ENCODE data around the gene TRIM2. TPM values are rescaled to one million over a fixed set of nuclear protein-coding genes. Genes with fewer than 3 reads are reported as not detected.
"Not testable (repeated sequence)": the region's sequence is repeated elsewhere in the genome, so short reads cannot be mapped to it uniquely, and the experiment has no call there.

TRIM2 gene
- total RNA-seq, 1 experiment from 2014 or later: 93.2 TPM

DNA sequence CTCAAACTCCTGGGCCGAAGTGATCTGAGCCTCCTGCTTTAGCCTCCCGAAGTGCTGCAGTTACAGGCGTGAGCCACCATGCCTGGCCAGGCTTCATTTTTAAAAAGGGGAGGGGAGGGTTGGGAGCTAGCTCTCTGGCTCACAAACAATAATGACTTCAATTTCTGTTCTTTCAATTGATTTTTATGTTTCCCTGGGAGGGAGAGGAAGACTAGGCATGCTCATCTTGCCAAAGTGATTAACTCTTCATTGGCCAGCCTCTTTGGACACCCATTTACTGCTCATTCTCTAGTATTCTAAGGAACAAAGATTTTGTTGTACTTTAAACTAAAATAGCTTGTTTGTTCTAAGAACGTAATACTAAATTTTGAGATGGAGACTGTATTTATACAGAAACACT, 43.4 kb upstream of the TRIM2 start:
- POLR2A ChIA-PET (ENCODE audit: low non-redundant PET): no interaction called here
- CTCF ChIA-PET: no interaction called here
- no TSS peak for BruUV-seq (replicated peaks)

DNA sequence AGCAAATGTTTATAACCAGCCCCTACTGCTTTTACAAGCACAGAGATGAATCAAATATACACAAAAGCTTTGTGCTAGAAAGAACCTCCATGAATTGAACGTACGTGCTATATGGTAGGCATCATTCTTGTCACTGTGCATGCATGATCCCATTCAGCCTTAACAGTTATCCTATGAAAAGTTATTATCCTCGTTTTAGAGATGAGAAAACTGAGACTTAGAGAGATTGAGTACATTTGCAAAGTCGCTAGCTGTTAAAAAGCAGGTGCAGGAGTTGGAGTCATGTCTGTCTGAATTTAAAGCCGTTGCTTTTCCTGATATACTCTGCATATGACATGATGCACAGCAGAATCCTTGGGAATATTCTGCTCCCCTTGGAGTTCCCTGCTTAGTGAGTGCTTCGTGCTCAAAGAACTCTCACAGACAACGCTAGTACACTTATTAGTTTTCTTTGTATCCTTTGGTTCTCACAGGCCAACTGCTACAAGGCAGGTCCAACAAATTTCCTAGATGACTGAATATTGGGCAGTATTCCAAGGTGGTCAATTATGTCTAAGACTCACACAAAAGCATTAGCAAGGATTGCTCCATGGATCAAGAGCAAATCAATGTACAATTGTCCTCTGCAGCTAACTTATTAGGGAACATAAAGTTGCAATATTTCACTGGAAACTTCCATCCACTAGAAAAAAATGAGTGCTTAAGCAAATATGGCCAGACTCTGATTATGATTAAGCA, 42.8 kb upstream of the TRIM2 start:
- no TSS peak for BruUV-seq (replicated peaks)
- ChIA-PET CTCF (no interaction called here), POLR2A (ENCODE audit: low non-redundant PET) (no interaction called here)
- TF ChIP-seq, protein P1, sequence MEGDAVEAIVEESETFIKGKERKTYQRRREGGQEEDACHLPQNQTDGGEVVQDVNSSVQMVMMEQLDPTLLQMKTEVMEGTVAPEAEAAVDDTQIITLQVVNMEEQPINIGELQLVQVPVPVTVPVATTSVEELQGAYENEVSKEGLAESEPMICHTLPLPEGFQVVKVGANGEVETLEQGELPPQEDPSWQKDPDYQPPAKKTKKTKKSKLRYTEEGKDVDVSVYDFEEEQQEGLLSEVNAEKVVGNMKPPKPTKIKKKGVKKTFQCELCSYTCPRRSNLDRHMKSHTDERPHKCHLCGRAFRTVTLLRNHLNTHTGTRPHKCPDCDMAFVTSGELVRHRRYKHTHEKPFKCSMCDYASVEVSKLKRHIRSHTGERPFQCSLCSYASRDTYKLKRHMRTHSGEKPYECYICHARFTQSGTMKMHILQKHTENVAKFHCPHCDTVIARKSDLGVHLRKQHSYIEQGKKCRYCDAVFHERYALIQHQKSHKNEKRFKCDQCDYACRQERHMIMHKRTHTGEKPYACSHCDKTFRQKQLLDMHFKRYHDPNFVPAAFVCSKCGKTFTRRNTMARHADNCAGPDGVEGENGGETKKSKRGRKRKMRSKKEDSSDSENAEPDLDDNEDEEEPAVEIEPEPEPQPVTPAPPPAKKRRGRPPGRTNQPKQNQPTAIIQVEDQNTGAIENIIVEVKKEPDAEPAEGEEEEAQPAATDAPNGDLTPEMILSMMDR (conservative IDR thresholded peaks at IDR 0.05; ENCODE audit: low read depth, low read length): no peak
- TF ChIP-seq EZH2 (IDR thresholded peaks at IDR 0.05; ENCODE audit: borderline replicate concordance, low read depth, low read length, poor library complexity, severe bottlenecking): no peak
- no peak overlapping the region for H3K4me3 ChIP-seq (ENCODE audit: low read depth, low read length, poor library complexity, severe bottlenecking)
- peak; percentile 60 for DNase-seq (ENCODE audit: low spot score)
- H3K36me3 ChIP-seq (ENCODE audit: insufficient read depth, low read length, poor library complexity, severe bottlenecking): no peaks in the 10 kb centered on the region
- intact Hi-C loops (cut with micrococcal nuclease; ENCODE audit: unreplicated experiment): no loop called here
- H3K27ac ChIP-seq (ENCODE audit: low read depth, low read length, poor library complexity, severe bottlenecking): peak overlapping the region; percentile 14
- H3K9me3 ChIP-seq (ENCODE audit: low read depth, low read length, poor library complexity, severe bottlenecking): no peaks in the 10 kb centered on the region
- peaks cover 31% of the 10 kb centered on the region for H3K4me1 ChIP-seq (ENCODE audit: insufficient read depth, low read length, poor library complexity, severe bottlenecking)
- no peaks in the 10 kb centered on the region for H3K27me3 ChIP-seq (replicated peaks; ENCODE audit: insufficient read depth, low read depth, low read length, poor library complexity)

More for the DNA sequence above, 43.4 kb upstream of the TRIM2 start:
- no peak overlapping the region for H3K27ac ChIP-seq (ENCODE audit: low read depth, low read length, poor library complexity, severe bottlenecking)
- TF ChIP-seq, protein P1 (conservative IDR thresholded peaks at IDR 0.05; ENCODE audit: low read depth, low read length): no peak
- TF ChIP-seq EZH2 (IDR thresholded peaks at IDR 0.05; ENCODE audit: borderline replicate concordance, low read depth, low read length, poor library complexity, severe bottlenecking): no peak
- H3K9me3 ChIP-seq (ENCODE audit: low read depth, low read length, poor library complexity, severe bottlenecking): no peaks in the 10 kb centered on the region
- peaks cover 37% of the 10 kb centered on the region for H3K4me1 ChIP-seq (ENCODE audit: insufficient read depth, low read length, poor library complexity, severe bottlenecking)
- DNase-seq (ENCODE audit: low spot score): peak; percentile 37
- no peaks in the 10 kb centered on the region for H3K27me3 ChIP-seq (replicated peaks; ENCODE audit: insufficient read depth, low read depth, low read length, poor library complexity)
- H3K36me3 ChIP-seq (ENCODE audit: insufficient read depth, low read length, poor library complexity, severe bottlenecking): no peaks in the 10 kb centered on the region
- intact Hi-C loops (cut with micrococcal nuclease; ENCODE audit: unreplicated experiment): no loop called here
- no peak overlapping the region for H3K4me3 ChIP-seq (ENCODE audit: low read depth, low read length, poor library complexity, severe bottlenecking)

DNA sequence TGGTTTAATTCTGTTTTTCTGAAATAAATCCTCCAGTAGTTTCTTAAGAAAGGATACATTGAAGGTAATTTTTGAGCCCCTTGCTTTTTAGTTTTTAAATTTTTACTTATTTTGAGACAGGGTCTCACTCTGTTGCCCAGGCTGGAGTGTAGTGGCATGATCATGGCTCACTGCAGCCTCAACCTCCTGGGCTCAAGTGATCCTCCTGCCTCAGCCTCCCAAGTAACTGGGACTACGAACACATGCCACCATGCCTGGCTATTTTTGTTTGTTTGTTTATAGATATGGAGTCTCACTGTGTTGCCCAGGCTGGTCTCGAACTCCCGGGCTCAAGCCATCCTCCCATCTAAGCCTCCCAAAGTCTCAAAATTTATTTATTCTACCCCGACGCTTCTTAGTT, 39.0 kb upstream of the TRIM2 start:
- peaks cover 26% of the 10 kb centered on the region for H3K4me1 ChIP-seq (ENCODE audit: insufficient read depth, low read length, poor library complexity, severe bottlenecking)
- DNase-seq (ENCODE audit: low spot score); H3K4me3 ChIP-seq (ENCODE audit: low read depth, low read length, poor library complexity, severe bottlenecking); intact Hi-C loops (cut with micrococcal nuclease; ENCODE audit: unreplicated experiment); CTCF ChIA-PET; H3K27me3 ChIP-seq (replicated peaks; ENCODE audit: insufficient read depth, low read depth, low read length, poor library complexity); H3K9me3 ChIP-seq (ENCODE audit: low read depth, low read length, poor library complexity, severe bottlenecking); H3K36me3 ChIP-seq (ENCODE audit: insufficient read depth, low read length, poor library complexity, severe bottlenecking); POLR2A ChIA-PET (ENCODE audit: low non-redundant PET); H3K27ac ChIP-seq (ENCODE audit: low read depth, low read length, poor library complexity, severe bottlenecking); BruUV-seq (replicated peaks): not testable (repeated sequence)

Measured in A673 (cell line).